ENCODE results near the gene FAM114A2. TPM values are rescaled to one million over a fixed set of nuclear protein-coding genes. Genes with fewer than 3 reads are reported as not detected.

FAM114A2 gene
- total RNA-seq, 1 experiment from 2014 or later = 19.8 TPM

GRCh38 chr5:153959134-153959957 is 79.4 kb downstream of the FAM114A2 start:
- H4K20me1 ChIP-seq (ENCODE audit: insufficient read depth) = no peaks in the 10 kb centered on the region
- H3K4me1 ChIP-seq (ENCODE audit: control insufficient read depth in 1 of 2, insufficient read depth in 2 of 2, low read length in 2 of 2) = no peaks in the 10 kb centered on the region
- ChIA-PET CTCF (interaction anchor here (1.3 kb wide), 1 partner anchor 15 kb away, joined by 3 read pairs; no protein-coding TSS in a partner anchor), POLR2A (no interaction called here), RAD21 (ENCODE audit: low non-redundant PET in 1 of 2, low total read pairs in 2 of 2, uncharacterized antibody in 2 of 2, unreplicated experiment in 2 of 2) (no interaction called here)
- H3K9me2 ChIP-seq (ENCODE audit: insufficient read depth) = no peaks in the 10 kb centered on the region
- ATAC-seq (peak; percentile 40), DNase-seq (ENCODE audit: low read depth, low spot score) (no peak)
- TF ChIP-seq YY1 (IDR thresholded peaks at IDR 0.05; ENCODE audit: extremely low read depth, insufficient replicate concordance, low read depth, low read length) = no peak
- TF ChIP-seq EGR1 (IDR thresholded peaks at IDR 0.05; ENCODE audit: low read depth) = no peak
- TF ChIP-seq MAX (IDR thresholded peaks at IDR 0.05) = no peak
- TF ChIP-seq SIN3A (IDR thresholded peaks at IDR 0.05; ENCODE audit: low read depth) = no peak
- H3K4me2 ChIP-seq (ENCODE audit: low read length) = no peak overlapping the region
- H3K79me2 ChIP-seq (ENCODE audit: insufficient read depth, low read length) = no peaks in the 10 kb centered on the region
- H3K9ac ChIP-seq (ENCODE audit: low read length) = no peak overlapping the region
- intact Hi-C loops (cut with micrococcal nuclease) = no loop called here
- H3K4me3 ChIP-seq (replicated peaks in 1 of 2; ENCODE audit: low read depth in 1 of 2, low read length in 2 of 2) = no peak overlapping the region
- no peak overlapping the region for H3K27ac ChIP-seq (ENCODE audit: low read depth, low read length)
- BruUV-seq (replicated peaks) = no TSS peak
- no peaks in the 10 kb centered on the region for H3K9me3 ChIP-seq (ENCODE audit: control insufficient read depth in 1 of 2, insufficient read depth in 1 of 2, low read depth in 1 of 2, low read length in 2 of 2)
- no peaks in the 10 kb centered on the region for H3K36me3 ChIP-seq (ENCODE audit: control insufficient read depth in 1 of 2, insufficient read depth in 2 of 2, low read length in 2 of 2)
- peaks cover 27% of the 10 kb centered on the region; the same call in 1 of the 2 replicates for H3K27me3 ChIP-seq (ENCODE audit: insufficient read depth, low read length)
- H2AFZ ChIP-seq (ENCODE audit: low read depth, low read length, poor library complexity, severe bottlenecking) = no peak overlapping the region

GRCh38 chr5:153957205-153957604 is 81.5 kb downstream of the FAM114A2 start:
- Histone ChIP-seq H4K20me1 (ENCODE audit: insufficient read depth) (no peaks in the 10 kb centered on the region), H2AFZ (ENCODE audit: low read depth, low read length, poor library complexity, severe bottlenecking) (no peak overlapping the region), H3K79me2 (ENCODE audit: insufficient read depth, low read length) (no peaks in the 10 kb centered on the region), H3K9ac (ENCODE audit: low read length) (no peak overlapping the region), H3K4me1 (ENCODE audit: control insufficient read depth in 1 of 2, insufficient read depth in 2 of 2, low read length in 2 of 2) (no peaks in the 10 kb centered on the region), H3K36me3 (ENCODE audit: control insufficient read depth in 1 of 2, insufficient read depth in 2 of 2, low read length in 2 of 2) (no peaks in the 10 kb centered on the region), H3K9me3 (ENCODE audit: control insufficient read depth in 1 of 2, insufficient read depth in 1 of 2, low read depth in 1 of 2, low read length in 2 of 2) (no peaks in the 10 kb centered on the region), H3K27me3 (ENCODE audit: insufficient read depth, low read length) (peaks cover 27% of the 10 kb centered on the region; the same call in 1 of the 2 replicates), H3K4me3 (replicated peaks in 1 of 2; ENCODE audit: low read depth in 1 of 2, low read length in 2 of 2) (no peak overlapping the region), H3K27ac (ENCODE audit: low read depth, low read length) (no peak overlapping the region), H3K4me2 (ENCODE audit: low read length) (no peak overlapping the region), H3K9me2 (ENCODE audit: insufficient read depth) (no peaks in the 10 kb centered on the region)
- ChIA-PET CTCF (no interaction called here), RAD21 (ENCODE audit: low non-redundant PET in 1 of 2, low total read pairs in 2 of 2, uncharacterized antibody in 2 of 2, unreplicated experiment in 2 of 2) (no interaction called here), POLR2A (no interaction called here)
- ATAC-seq = no peak
- intact Hi-C loops (cut with micrococcal nuclease) = no loop called here
- no TSS peak for BruUV-seq (replicated peaks)
- no peak for TF ChIP-seq FOSL1 (IDR thresholded peaks at IDR 0.05; ENCODE audit: low read depth)
- TF ChIP-seq EGR1 (IDR thresholded peaks at IDR 0.05; ENCODE audit: low read depth) = no peak
- no peak for TF ChIP-seq POLR2A (IDR thresholded peaks at IDR 0.05; ENCODE audit: borderline replicate concordance, extremely low read depth, insufficient read depth, insufficient read length)
- no peak for TF ChIP-seq ZFX (IDR thresholded peaks at IDR 0.05)
- TF ChIP-seq SRF (IDR thresholded peaks at IDR 0.05; ENCODE audit: low read depth) = no peak
- TF ChIP-seq POLR2AphosphoS5 (IDR thresholded peaks at IDR 0.05; ENCODE audit: low read depth, low read length) = no peak
- no peak for TF ChIP-seq YY1 (IDR thresholded peaks at IDR 0.05; ENCODE audit: extremely low read depth, insufficient replicate concordance, low read depth, low read length)
- no peak for TF ChIP-seq SP1 (IDR thresholded peaks at IDR 0.05; ENCODE audit: low read depth)
- no peak for TF ChIP-seq JUND (IDR thresholded peaks at IDR 0.05)
- no peak for DNase-seq (ENCODE audit: low read depth, low spot score)
